NCI-H345 treated with DMSO at 0.1 percent for 48 hours (cell line): ENCODE measurements around the gene NR1I3.
"Not testable (repeated sequence)": the region's sequence is repeated elsewhere in the genome, so short reads cannot be mapped to it uniquely, and the experiment has no call there.

Experiments
- DNase-seq: peaks from one replicate; lab custom pipeline; 2025; ENCODE audit not compliant: unreplicated experiment; lab: John Stamatoyannopoulos, UW

The NR1I3 gene

DNA sequence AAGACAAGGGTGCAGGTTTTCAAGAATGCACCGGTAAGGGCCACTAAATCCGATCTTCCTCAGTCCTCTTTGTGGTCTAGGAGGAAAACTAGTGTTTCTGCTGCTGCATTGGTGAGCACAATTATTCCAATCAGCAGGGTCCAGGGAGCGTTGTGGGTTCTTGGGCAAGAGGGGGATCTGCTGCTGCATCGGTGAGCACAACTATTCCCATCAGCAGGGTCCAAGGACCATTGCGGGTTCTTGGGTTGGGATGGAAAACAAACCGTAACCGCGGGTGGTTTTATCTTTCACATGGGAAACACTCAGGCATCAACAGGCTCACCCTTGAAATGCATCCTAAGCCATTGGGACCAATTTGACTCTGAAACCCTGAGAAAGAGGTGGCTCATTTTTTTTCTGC, 13.6 kb upstream of the NR1I3 start:
- no peak for DNase-seq

DNA sequence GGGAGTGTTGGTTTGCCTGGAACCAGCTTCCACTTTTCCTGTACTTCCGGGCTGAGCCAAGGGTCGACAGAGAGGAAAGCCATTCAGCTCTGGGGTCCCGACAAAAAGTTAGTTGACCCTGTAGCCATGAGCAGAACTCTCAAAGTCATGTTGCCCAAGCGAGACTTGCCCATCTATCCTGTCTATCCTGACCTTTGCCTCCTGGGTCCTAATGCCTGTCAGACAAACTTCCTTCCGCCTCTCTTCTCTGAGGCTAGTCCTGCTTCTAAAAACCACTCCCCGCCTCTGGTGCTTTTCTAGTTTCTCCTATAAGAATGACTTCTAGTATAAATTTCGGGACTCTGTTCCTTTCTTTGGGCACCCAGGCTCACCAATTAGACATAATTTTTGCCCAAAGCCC, 12.8 kb upstream of the NR1I3 start:
- no peak for DNase-seq

DNA sequence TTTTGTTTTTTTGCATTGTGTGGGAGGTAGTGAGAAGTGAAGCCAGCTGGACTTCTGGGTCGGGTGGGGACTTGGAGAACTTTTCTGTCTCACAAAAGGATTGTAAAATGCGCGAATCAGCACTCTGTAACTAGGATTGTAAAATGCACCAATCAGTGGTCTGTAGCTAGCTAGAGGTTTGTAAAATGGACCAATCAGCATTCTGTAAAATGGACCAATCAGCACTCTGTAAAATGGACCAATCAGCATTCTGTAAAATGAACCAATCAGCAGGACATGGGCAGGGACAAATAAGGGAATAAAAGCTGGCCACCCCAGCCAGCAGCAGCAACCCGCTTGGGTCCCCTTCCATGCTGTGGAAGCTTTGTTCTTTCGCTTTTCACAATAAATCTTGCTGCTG, 12.1 kb upstream of the NR1I3 start:
- DNase-seq, result not testable (repeated sequence)

DNA sequence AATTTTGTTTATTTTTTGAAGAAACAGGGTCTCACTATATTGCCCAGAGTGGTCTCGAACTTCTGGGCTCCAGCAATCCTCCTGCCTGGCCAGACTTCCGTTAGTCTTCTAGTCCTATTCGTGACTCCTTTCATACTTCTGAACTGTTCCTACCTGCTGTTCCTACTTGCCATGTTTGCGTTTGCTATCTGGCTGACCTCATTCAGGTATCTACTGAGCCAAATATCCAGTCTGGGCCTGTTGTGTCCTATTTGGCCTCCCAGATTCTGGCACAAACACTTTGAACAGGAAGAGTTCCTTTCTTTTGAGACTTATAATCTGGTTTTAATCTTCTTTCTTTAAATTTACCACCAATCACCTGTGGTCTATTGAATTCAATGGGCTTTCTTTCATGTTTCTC, 6.9 kb upstream of the NR1I3 start:
- no peak for DNase-seq

DNA sequence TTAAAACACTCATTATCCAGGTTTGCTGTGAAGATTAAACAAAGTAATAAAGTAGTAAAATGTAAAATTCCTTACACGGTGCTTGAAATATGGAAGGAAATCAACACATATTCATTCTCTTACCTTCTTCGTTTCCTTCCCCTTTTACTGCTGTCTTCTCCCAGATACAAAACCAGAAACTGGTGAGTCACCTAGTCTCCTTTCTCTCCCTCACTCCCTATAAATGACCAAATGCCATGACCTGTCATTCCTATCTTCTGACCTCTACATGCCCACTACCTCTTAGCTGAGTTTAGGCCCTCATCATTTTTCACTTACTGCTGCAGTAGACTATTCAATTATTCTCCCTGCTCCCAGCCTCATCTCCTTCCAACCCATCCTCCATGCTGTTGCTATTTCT, 4.3 kb upstream of the NR1I3 start:
- no peak for DNase-seq

DNA sequence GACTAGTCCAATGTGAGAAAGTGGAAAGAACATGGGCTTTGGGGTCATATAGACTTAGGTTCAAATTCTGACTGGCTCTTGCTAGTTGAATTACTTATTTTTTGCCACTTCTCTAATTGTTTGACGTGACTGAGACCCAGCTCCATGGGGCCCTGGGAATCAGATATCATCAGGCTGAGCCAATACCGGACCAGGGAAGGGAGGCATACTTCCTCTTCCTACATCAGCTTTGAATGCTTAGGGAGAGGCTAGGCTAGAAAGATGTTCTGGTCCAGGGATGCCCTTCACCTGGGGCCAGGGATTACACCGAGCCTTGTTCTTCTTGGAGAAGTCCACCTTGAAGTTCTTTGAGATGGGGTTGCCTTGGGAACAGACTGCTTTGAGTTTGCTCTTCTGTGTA, 3.7 kb upstream of the NR1I3 start:
- DNase-seq, result no peak

DNA sequence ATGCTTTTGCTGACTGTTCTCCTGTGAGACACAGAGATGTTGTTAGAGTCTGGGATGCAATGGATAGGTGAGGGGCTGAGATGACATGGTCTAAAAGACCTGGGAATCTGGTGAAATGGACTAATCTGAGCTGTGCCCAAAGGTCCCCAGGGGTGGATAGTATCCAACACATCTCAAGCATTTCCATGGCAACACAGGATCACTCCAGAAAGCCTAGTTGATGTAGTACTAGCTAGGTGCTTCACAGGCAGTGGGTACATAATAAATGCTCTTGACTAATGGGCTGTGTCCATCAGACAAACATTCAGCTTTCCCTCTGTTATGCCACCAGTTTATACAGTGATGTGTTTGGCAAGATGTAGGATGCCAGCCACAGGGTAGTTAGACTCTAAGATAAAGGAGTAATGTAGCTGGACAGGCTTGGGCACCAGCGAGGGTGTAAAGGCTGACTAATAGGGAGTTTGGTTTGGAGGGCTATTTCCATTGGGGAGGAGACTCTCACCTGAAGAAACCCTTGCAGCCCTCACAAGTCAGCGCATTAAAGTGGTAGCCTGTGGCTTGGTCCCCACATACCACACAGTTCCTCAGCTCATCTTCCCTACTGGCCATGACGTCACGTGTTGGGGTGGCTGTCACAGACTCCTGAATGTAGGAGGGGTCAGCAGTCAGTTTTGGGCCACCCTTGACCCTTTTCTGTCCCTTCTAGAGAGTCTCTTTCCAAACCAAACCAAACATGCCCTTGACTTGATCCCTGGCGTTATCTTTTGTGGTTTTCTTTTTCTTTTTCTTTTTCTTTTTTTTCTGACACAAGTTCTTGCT, 1.8 kb downstream of the NR1I3 start:
- no peak for DNase-seq

DNA sequence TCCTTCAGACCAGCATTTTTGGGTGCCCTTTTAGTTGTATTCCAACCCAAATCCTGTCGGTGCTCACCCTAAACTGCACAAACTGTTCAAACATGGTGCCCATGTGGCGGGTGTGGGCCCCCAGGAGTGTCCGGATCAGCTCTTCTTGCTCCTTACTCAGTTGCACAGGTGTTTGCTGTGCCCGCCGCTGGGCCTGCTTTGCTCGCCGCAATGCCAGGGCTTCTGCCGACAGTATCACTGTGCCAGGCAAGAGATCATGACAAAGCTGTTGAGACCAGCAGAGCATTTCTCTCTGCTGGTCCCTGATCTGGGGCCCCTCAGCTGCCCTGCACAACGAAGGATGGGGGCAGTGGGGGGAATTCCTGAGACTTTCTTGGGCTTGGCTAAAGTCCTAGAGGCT, 4.9 kb downstream of the NR1I3 start:
- no peak for DNase-seq

DNA sequence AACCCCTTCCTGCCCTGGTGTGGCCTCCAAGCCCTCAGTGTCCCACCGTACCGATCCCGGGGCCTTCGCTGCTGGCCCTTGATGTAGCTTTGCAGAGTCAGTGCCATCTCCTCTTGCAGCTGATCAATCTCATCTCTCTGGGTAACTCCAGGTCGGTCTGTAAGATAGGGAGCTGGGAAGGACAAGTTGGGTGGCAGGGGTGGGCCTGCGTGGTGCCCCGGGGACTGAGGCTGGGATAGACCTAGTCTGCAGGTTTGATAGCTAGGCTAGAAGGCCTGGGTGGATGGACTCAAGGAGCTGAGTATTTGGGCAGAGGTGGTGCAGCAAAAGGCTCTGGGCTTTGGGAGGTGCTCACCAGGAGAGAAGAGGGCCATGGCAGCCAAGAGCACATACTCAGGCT, 7.2 kb downstream of the NR1I3 start:
- no peak for DNase-seq

DNA sequence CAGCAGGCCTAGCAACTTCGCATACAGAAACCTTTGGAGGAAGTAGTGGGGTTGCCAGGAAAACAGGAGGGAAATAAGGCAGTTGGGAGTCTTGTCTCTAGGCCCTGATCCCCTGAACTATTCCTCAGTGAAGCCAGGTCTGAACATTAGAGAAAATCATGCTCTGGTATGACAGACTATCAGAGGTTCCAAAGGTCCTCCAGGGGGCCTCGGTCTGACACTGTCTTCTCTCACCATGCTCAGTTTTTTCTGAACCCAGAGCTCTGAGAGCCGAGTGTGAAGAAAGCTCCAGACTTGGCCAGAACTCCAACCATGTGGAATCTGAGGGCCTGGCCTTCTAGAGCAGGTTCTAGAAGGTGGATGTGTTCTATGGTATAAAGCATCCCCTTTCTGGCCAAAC, 8.1 kb downstream of the NR1I3 start:
- no peak for DNase-seq

DNA sequence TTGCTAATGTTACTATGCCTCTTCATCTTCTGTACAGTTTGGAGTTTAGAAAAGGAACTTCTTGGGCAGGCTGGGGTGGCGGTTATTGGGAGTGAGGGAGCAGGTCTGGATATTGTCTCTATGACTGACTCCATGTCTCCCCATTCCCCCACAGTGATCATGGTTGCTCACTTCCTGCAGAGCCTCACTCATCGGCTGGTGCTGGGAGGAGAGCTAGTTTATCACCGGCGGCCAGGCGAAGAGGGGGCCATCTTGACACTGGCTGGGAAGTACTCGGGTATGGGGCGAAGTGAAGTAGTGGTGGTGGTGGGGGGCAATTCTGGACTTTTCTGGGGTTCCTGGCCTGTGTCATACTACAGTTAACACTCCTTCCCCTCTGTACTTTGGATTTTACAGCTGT, 10.0 kb downstream of the NR1I3 start:
- no peak for DNase-seq

DNA sequence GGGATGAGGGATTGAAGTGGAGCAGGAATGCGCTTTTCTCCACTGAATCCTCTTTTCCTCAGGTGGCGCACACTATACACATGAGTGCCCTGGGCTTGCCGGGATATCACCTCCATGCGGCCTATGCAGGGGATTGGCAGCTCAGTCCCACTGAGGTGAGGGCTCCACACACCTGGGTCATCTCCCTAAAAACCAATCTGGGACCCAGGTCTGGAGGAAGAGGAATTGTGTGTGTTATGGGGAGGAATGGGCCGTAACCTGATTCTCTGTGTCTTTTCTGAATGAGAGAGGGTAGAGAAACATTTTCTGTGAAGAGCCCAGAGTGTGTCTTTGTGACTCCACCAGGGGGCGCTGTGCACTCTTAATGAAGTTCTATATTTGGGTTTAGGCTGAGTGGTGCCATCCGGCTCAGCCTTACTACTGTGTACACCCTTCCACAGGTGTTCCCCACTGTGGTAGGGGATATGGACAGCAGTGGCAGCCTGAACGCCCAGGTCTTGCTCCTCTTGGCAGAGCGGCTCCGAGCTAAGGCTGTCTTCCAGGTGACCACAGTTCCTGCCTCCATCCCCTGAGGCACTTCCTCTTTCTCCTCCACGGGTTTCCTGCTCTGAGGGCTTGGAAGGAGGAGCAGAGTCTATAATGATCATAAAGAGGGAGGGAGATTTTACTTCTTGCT, 10.7 kb downstream of the NR1I3 start:
- DNase-seq, result peak; percentile 80

DNA sequence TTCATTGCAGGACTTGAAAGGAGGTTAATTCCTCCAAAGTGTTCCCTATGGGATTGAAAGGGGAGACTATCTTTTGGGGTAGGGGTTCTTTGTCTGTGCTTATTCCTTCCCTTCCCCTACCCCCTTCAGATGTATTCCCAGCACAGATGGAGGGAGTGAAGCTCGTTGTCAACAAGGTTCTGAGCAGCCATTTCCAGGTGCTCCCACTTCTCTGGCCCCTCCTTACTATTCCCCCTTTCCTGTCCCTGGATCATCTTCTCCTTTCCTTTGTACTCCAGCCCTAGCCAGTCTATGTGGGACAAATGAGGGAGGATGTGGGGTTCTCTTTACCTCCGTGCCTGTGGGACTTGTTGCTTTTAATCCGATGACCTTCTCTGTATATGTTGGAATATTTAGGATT, 11.2 kb downstream of the NR1I3 start:
- no peak for DNase-seq

DNA sequence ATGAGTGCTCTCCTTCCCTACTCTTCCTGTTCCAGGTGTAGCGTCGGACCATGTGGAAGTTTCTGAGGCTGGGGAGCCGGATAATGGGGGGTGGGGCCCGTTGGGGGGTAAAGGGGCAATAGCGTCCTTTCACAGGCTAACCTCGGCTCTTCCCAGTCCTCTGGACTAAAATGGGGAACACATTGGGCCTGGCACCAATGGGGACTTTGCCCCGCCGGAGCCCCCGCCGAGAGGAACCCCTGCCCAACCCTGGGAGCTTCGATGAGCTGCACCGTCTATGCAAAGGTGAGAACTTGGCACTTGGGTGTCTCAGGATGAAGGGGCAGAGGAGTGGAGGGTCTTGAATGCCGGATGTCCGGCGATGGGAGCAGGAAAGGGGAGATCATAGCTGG, 11.7 kb downstream of the NR1I3 start:
- no peak for DNase-seq

DNA sequence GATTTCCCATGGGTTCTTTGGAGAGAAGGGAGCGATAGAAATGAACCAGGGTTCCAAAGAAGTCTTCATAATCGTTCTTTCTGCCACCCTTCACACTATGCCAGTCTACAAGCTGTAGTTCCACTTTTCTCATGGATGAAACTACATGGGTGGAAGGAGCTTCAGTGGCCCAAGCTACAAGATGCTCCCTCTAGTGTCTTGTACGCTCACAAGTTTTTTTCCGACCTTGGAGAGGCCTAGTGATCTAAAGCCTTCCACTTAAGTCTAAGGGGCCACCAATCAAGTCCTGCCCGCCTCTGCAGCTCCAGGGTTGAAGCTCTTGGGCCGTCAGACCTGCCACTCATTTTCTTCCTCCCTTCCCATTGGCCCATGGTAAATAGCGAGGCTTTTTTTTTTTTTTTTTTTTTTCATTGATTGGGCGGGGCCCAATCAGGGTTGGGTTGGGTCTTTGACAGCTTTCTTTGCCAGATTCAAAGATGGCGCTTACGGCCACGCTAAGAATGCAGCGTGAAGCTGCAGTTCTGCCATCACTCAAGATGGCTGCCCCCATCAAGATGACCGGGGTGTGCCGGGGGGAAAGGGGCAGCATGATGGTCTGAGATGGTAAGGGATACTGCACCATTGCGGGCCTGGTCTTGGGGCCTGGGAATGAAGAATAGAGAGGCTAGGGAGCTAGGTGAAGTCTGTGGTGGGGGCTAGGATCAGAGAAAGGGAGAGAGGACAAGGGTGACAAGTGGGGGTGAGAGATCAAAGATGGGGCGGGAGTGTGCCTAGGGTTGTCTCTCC, 12.3 kb downstream of the NR1I3 start, which contains the start of gene TOMM40L:
Gene TOMM40L, plus strand, starts transcription at position 527 of the 786 bp plus-strand sequence. CDS start 430 bp downstream, outside the sequence.
- peak; percentile 85 for DNase-seq

DNA sequence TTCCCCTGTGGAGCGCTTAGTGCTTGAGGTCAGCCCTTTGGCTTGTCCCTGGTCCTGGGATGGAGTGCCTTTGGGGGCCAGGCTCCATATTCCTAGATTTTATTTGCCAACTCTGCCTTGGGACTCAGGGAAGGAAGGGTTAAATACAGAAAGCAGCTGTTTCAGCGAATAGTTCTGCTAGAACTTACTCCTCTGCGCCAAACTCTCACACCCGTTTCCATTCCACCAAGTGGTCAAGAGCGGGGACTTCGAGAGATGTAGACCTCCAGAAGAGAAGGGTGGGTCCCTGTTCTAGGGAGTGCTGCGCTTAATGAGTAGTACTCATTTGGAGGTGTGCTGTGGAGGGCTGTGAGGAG, 12.8 kb downstream of the NR1I3 start:
- no peak for DNase-seq

DNA sequence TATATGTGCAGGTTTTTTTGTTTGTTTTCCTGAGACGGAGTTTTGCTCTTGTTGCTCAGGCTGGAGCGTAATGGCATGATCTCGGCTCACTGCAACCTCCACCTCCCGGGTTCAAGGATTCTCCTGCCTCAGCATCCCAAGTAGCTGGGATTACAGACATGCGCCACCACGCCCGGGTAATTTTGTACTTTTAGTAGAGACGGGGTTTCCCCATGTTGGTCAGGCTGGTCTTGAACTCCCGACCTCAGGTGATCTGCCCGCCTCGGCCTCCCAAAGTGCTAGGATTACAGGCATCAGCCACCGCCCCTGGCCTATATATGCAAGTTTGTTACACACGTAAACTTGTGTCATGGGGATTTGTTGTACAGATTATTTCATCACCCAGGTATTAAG, 13.3 kb downstream of the NR1I3 start:
- not testable (repeated sequence) for DNase-seq

DNA sequence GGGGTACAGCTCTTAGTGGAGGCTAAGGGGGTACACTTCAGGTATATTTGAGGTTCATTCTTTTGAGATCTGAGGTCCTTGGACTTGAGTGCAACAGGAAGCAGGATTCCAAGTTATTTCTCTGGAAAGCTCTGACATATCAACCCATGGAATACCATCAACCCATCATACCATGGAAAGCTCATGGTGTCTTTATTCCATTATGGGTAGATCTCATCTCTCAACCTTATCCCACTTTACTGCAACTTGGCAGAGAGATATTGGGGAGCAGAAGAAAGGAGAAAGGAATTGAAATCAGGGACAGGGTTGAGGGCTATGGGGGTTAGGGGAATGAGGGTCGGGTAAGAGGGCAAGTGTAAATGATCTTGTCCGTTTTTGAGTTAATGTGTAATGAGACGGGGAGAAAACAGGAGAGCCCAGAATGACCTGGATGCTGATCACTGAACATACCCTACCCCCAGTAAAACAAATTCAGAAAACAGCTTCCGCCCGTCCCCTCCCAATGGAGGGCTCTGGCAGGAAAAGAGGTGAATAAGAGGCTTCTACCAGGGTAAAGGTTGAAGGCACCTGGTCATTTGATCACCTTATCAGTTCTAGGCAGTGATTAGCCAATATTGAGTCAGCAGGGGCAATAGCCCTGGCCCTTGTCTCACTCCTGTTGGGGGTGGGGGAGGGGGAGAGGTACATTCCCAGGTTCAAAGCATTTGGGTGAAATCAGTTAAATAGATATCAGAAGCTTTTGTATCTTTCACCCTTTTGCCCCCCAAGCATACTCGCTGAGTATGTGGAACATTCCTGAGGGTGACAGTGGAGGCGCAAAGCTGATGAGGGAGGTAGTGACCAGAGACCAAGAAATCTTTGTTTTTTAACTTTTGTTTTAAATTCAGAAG, 14.0 kb downstream of the NR1I3 start:
- no peak for DNase-seq

DNA sequence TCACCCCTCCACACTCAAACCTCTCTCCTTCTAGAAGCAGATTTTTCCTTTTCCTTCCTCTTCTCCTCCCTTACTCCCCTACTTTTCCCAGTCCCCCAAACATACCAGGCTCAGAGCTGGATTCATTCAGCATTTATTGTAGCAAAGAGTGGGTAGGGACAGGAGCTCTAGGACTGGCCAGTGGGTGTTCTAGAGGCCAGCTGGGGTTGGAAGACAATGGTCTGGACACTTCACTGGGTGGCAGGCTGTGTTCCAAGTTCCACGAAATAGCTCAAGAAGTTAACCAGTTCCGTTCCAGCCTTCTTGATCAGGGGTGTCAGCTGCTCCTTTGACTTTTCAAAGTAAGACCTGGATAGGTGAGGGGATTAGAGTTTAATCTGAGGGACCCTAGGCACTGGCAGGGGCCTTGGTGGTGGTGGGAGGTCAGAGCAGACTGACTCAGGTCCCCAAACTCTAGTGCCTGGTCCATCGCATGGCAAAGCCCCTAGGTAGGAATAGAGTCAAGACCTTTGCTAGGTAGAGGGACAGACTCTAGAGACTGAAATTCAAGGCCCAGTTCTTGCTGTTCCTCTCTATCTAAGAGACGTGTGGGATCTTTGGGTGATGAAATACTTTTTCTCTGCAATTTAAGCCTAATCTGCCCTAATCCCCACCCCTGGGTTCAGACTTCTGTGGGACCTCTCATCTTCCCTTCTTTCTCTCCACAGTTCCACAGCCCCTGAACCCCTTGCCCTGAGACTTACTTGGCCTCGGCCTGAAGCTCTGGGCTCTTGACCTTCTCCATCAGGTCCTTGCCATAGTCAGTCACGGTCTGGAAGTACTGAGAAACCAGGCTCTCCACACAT, 15.6 kb downstream of the NR1I3 start:
- no peak for DNase-seq

DNA sequence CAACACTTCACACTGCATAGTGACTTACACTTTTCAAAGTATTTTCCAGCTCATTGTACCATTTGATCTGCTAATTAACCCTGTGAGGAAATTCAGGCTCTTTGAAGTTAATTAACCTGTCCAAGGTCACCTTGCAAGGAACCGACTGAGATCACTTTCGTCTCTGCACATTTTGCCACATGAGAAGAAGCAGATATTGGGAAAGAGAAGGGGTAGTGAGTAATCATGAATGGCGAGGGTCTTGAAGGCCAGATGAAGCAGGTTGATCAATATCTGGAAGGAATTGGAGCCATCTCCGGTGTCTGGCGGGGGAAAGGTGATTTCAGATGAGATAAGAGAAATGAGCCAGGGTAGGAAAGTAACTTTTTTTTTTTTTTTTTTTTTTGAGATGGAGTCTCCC, 18.0 kb downstream of the NR1I3 start:
- DNase-seq, result no peak
